G401 (cell line): ENCODE results near the gene NAV2. TPM values are rescaled to one million over a fixed set of nuclear protein-coding genes. Genes with fewer than 3 reads are reported as not detected.
A peak's percentile ranks its signal among the peaks of the same experiment; 100 is the strongest.
"Not testable (repeated sequence)": the region's sequence is repeated elsewhere in the genome, so short reads cannot be mapped to it uniquely, and the experiment has no call there.

Experiments
- DNase-seq: peaks from one replicate; pipeline ENCODE4 v3.0.0-alpha.2; 2015; ENCODE audit warnings: low spot score
- in situ Hi-C: cut with HindIII; loops from 2 replicates; pipeline ENCODE4 v1.10.0; 2016; ENCODE audit warnings: low sequenced_read_pairs, mixed read lengths
- total RNA-seq: library from RNA; depleted of rRNA; stranded (reverse); fragments of >200 nt; shearing (Covaris generic); gene quantifications from 2 replicates; pipeline ENCODE4 v1.2.3, GENCODE V29; 2014

Gene NAV2
- total RNA-seq, 1 experiment from 2014 or later, result 4.2 TPM

DNA sequence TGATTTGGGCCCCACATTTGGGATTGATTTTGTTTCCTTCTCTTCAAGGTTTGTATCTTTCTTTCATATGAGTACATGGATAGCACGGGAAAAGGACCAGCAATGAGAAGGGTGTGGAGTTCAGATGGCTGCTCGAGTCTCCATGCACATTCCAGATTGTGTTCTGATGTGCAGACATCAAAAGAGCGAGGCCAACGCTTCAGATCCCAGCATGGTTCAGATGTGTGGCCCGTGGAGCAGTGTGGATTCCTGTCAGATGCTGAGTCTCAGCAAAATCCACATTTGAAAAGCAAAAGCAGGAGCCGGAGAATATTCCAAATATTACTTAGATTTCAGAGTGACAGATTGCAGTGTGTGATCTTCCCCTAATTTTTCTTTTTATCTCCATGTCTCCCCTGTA, 228.2 kb downstream of the NAV2 start:
- in situ Hi-C loops, result no loop called here
- no peak for DNase-seq

DNA sequence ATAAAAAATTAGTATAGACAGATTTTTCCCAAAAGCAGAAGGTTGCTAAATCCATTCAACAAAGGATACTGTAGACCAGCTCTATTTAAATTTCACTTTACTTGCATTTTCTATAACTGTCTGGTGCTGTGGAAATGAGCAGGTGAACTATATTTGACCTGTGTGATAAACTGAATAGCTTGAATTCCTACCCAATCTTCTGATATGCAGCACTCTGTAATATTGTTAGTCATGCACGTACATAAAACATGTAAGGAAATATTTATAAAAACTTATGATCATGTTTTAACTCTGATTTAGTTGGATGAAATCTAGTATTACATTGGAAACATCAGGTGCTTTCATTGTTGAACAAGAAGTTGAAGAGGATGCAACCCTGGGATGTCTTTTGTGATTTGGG, 234.0 kb downstream of the NAV2 start:
- no peak for DNase-seq
- in situ Hi-C loops, result no loop called here

DNA sequence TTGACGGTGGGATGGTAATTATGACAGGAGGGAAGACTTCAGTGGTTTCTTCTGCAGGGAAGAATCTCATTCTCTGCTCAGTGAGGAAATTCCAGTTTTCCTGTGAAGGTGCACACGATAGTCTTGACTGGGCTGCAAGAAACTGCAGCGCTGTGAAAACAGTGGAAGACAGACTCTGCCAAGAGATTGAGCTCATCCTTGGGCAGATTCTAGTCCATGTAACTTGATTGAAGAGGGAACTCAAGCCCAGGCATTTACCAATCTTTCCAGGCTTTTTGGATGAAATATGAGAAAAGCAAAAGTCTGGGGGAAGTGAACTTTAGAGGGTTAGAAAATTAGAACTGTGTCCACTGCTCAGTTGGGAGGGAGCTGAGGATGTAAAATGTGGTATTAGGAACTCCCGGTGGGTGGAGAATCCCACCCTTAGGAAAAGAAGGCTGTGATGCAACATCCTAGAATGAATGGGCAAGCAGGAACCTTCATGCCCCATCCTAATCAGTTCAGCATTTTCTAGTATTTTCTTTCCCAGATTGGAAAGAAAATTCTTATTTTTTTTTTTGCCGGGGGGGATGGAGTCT, 235.0 kb downstream of the NAV2 start:
- in situ Hi-C loops, result no loop called here

DNA sequence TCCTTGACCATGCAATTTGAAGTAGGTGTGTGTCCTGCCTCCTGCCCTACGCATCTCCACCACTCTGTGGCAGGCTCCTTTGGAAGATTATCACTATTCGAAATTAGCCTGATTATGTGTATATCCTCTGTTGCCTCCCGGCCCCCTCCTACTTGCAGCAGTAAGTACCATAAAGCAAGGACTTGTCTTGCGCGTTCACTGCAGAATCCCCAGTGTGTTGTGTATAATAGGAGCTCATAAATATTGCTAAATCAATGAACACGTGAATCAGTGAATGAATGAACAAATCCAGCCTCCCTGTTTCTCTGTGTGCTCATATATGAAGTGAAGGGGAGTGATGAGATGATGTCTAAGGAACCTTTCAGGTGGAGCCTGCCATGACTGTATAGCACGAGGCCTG, 237.0 kb downstream of the NAV2 start:
- in situ Hi-C loops, result no loop called here
- DNase-seq, result no peak

More for the DNA sequence above, 235.0 kb downstream of the NAV2 start:
- no peak for DNase-seq

DNA sequence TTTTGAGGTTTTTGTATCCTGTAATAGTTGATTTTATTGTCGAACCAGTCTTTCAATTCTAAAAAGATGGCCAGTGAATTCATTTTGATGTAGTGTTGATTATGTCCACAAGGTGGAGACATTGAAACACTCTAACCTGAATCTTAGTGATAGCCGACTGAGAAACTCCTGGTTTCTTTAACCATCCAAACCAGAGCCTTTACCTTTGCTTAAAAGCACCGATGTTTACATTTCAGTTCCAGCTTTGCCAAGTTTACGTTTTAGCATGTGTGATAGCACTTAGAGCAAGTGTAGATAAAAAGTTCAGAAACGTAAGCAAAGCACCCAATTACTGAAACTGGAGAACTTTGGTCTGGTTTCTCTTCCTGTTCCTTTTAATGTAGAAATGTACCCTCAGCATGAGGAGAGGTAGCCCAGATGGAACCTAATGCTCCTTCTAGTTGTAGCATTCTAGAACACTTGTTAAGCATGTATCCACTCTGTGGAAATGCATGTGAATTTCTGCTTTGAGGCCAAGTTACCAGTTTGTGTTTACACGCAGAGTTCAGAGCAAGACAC, 239.0 kb downstream of the NAV2 start:
- DNase-seq, result peak; percentile 80
- in situ Hi-C loops, result no loop called here

DNA sequence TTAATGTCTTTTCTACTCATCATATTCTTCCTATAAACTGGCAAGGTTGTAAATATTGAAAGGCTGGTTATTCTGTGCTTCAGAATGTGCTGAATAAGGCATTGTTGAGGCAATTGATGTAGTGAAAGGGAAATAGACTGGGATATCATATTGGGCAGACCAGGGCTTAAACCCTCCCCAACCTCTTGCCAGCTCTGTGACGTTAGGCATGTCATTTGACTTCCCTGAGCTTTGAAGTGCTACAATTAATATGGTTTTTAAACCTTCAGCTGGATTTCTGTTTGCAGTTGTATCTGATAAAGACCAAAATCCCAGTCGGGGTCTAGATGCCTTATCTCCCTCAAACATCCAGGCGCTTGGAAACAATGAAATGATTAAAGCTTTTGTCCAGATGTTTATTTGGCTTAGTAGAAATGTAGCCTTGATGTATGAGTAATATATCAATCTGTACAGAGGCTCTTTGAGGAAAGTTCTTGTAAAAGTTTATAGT, 239.5 kb downstream of the NAV2 start:
- in situ Hi-C loops, result no loop called here
- no peak for DNase-seq

DNA sequence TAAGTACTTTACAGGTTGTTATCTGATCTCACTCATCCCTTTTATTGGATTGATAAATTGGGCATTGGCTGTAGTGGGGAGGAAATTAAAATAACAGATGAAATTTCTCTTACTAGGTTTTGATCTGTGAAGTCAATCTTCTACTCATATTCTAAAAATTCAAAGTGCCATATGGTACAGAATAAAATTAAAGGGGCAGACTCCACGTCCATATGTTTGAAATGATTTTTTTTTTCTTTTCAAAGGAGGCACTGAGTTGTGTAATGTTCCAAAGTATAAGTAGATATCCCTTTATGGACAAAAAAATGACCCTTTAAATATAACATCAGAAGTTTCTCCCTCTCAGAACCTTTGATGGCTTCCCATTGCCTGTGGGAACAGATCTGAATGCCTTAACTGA, 240.3 kb downstream of the NAV2 start:
- DNase-seq, result no peak
- in situ Hi-C loops, result no loop called here

DNA sequence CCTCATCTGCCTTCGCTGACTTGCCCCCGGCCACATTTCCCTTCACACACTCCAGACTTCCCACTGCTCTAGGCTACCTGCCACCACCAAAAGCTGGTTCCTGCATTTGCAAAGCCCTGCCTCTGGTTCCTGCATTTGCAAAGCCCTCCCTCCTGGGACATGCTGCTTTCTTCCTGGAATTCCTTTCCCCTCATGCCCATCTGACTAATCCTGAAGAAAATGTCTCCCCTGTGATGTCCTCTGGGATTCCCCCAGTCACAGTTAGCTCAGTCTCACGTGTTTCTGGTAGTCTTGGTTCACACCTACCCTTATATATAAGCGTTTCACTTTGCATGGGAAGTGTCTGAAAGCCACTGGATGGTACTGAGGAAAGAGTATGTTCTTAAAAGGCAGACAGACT, 240.7 kb downstream of the NAV2 start:
- in situ Hi-C loops, result no loop called here
- DNase-seq, result no peak

DNA sequence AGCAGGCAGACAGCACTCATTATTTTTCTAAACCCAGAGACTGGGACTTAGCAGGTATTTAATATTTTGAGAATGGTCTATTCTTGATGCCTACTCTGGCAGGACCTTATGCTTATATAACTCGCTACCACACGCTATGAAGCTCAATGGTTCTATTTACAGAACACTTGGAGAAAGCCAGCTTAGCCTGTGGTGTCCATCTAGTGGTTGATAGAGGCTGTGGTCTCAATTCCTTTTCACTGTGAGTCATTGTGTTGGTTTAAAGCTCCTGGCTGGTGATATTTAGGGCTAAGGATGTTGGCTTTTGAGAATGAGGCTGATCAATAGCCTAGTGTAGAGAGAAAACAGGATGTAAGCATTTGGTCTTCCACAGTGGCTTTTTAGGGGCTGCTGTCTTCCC, 241.3 kb downstream of the NAV2 start:
- peak; percentile 91 for DNase-seq
- in situ Hi-C loops, result no loop called here

DNA sequence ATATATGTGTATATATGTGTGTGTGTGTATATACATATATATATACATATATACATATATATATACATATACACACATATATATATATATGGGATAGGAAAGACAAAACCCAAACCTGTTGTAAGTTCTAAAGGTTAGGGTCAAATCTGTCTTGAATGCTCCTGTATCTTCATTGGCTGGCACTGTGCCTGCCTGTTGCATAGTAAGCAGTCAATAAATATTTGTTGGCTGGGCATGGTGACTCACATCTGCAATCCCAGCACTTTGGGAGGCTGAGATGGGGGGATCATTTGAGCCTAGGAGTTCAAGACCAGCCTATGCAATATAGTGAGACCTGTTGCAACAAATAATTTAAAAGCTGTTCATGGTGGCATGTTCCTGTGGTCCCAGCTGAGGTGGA, 242.3 kb downstream of the NAV2 start:
- DNase-seq, result no peak
- in situ Hi-C loops, result no loop called here

DNA sequence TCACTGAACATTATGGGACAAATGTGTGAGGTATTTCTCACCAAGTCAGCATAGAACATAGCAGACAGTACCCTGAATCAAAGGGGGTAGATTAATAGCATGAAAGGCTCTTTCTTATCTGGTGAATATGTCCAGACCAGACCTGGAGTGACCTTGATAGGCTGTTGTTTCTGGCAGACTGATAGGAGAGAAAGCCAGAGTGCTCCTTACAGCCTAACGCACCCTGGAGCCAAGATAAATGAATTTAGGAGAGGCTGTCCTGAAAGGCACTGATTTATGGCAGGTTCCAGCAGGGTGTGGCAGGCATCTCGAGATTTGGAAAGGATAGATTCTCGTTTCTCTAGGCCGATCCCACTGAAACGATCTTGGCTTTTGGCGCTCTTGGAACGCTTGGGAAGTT, 243.0 kb downstream of the NAV2 start:
- DNase-seq, result no peak
- in situ Hi-C loops, result no loop called here

DNA sequence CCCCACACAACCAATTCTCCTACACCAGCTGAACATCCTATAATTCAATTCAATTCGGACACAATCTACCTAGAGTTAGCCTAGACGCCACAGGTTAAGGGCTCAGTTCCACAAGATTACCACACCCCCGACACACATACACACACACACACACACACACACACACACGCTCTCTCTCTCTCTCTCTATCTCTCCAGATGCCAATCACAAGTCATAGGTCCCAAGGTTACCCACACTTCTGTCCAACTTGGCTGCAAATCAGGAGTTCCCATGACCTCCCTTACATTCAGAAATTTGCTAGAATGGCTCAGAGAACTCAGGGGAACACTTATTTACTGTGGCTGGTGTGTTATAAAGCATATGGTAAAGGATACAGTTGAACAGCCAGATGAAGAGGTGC, 243.6 kb downstream of the NAV2 start:
- in situ Hi-C loops, result no loop called here
- no peak for DNase-seq

DNA sequence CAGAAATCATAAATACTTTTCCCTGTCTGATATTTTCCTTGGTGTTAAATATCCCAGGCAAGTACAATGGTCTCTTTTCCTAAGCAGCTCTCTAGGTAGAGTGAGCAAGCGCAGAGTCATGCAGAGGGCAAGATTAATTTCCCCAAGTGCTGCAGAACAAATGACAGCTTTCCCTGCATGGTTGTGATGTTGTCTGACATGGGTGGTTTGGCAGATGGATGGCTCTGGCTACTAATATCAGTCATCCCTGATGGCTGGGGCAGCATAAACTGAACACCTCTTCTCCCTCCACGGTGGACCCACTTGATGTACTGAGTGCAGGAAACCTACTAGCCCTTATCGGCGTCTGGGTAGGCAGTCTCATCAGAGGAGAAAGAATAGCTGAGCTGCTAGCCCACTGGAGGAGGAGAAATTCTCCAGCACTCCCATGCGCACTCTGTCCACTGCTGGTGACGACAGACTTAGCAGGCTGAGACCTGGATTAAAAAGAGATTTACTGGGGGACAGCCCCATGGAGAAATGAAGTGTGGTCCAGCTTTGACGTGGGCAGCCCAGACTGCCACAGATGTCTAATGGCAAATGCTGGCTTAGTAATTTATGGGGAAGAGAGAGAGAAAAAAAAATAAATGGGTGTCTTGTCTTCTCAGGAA, 244.8 kb downstream of the NAV2 start:
- in situ Hi-C loops, result no loop called here
- DNase-seq, result no peak

DNA sequence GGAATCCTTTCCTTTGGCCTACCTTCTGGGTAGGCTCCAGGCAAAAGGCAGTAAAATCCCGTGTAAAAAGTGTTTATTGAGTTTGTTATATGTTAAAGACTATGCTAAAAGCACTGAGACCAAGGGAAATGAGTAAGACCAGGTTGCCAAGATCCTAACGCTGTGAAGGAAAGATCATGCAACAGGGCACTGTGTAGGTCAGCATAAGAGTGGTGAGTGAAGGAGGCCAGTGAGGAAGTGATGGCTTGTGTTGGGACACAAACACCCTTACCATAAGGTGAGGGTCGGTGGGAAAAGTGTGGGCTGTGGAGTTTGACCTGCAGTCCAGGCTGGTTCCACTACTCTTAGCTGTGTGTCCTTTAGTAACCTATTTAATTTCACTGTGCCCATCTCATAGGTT, 245.6 kb downstream of the NAV2 start:
- in situ Hi-C loops, result no loop called here
- DNase-seq, result no peak

DNA sequence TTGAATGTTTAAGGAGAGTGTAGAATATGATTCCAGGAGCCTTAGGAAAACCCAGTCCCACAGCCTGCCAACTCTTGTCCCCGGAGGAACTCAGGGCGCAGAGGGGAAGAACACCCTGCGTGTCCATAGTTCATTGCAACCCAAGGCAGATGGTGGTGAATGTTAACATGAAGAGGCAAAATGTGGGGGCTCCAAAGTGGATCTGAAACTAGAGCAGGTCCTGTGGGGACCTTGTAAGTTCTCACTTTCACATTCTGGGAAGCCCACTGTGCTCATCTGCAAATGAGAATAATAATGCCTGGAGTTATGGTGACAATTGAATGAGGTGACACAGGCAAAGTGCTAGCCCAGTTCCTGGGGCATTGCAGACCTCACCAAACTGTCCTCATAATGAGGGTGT, 246.6 kb downstream of the NAV2 start:
- no peak for DNase-seq
- in situ Hi-C loops, result no loop called here

DNA sequence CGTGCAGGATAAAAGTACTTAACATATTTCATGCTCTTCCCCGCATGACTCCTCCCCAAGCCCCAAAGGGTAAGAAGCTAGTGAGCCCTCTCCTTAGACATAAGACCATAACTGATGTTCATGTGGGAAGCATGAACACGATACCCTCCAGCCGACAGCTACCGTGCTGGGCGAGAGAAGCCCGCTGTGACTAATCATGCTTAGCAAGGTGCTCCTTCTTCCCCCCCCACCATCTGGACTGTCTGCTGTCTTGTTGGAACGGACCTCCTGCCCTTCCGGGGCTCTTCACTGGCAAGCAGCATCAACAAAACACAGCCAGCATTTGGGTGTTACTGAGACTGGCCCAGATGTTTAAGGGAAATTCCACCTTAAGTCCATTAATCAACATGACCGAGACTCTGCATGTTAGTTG, 247.0 kb downstream of the NAV2 start:
- in situ Hi-C loops, result no loop called here
- DNase-seq, result peak; percentile 48

DNA sequence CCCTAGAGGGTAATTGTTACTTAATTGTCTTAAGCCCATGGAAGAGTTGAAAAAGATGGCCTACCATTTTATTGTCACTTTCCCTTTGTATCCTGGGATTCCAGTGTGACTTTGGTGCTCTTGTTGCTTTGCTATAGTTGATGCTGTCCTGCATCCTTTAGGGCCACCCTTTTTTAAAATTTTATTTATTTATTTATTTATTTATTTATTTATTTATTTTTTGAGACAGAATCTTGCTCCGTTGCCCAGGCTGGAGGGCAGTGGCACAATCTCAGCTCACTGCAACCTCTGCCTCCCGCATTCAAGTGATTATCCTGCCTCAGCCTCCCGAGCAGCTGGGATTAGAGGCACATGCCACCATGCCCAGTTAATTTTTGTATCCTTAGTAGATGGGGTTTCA, 247.8 kb downstream of the NAV2 start:
- DNase-seq, in situ Hi-C loops: not testable (repeated sequence)

DNA sequence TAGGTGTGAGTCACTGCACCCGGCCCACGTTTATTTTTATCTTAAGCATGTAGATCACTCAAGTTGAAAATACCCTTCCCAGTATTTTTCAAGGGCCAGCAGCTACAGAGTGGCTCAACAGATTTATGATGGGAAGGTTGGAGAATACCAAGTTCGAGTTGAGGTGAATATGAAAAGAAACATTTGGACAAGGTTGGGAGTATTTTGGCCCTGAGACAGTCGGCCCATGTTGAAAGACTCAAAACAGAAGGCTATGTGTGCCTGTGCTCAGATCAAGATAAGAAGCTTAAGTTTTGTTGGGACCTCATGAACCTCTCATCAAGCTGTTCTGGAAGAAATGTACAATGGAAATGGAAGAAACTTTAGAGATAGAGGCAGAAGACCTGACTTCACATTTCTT, 248.6 kb downstream of the NAV2 start:
- DNase-seq, result no peak
- in situ Hi-C loops, result no loop called here

DNA sequence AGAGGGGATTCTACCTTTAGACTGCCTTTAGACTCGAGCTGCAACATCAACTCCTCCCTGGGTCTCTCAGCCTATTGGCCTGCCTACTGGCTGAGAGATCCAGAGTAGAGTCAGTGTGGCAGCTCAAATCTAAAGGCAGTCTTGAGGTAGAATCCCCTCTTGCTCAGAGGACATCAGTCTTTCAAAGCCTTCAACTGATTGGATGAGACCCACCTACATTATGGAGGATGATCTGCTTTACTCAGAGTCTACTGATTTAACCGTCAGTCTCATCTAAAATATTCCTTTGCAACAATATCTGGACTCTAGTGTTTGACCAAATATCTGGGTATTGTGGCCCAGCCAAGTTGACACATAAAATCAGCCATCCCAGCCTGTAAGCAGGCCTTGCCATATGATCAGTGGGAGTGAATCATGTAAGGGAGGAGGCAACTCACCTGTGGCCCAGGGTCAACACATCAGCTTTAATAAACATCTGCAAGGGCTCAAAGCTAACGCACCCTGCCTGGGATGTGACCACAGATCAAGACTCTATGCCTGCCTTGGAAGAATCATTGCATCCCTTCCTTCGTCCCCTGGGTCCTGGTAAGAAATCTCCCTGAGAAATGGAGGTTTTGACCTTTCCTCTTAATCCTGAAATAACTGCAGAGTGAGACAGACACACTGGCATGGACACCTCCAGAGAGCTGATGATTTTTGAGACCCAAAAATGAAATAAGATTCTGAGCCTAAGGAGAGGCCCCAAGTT, 249.6 kb downstream of the NAV2 start:
- in situ Hi-C loops, result no loop called here
- DNase-seq, result no peak

DNA sequence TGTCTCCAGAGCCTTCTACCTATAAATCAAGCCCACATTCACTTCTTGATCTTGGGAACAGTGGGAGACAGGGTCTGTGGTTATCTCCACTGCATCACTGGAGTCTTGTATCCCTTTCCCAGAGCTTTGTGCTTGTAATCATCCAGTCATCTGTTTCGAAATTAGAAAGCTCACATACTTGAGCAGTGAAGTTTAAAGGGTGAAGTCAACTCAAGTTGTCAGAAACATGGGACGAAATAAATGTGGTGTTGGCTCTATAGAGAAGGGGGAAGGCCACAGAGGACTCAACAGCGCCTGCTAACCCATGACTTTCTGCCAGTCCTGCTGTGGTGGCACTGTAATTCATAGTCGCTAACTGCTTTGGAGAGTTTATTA, 250.2 kb downstream of the NAV2 start:
- DNase-seq, result no peak
- in situ Hi-C loops, result no loop called here
